Stomach (tissue), 9 donors: ENCODE data around the gene PIBF1. TPM values are rescaled to one million over a fixed set of nuclear protein-coding genes. Genes with fewer than 3 reads are reported as not detected.

Experiments used
- DNase-seq, 2 donors: peaks; one replicate each; pipeline versions ENCODE4 v3.0.0 to v3.0.0-alpha.2; 2013 to 2019
- H3K27ac ChIP-seq, 5 donors: fragments of 200-600 bp in 4 of 5; sonication (generic) in 4 of 5; one replicate each; pipeline ENCODE4 v1.5.1; 2013 to 2019; ENCODE audit warnings: mild to moderate bottlenecking in 1 of 5, moderate library complexity in 1 of 5
- H3K27me3 ChIP-seq, 3 donors: fragments of 200-600 bp; sonication (generic); one replicate each; pipeline ENCODE4 v1.5.1; 2017 to 2019; ENCODE audit warnings: mixed run types in 1 of 3
- H3K36me3 ChIP-seq, 4 donors: fragments of 200-600 bp; sonication (generic); 1 replicate in 3 of 4; 2 replicates in 1 of 4; pipeline ENCODE4 v1.5.1; 2016 to 2019
- H3K4me1 ChIP-seq, 4 donors: fragments of 200-600 bp; sonication (generic); one replicate each; pipeline ENCODE4 v1.5.1; 2016 to 2019
- H3K4me3 ChIP-seq, 4 donors: fragments of 200-600 bp; sonication (generic) in 3 of 4; one replicate each; pipeline ENCODE4 v1.5.1; 2016 to 2019; ENCODE audit warnings: mild to moderate bottlenecking in 1 of 4
- H3K9me3 ChIP-seq, 4 donors: fragments of 200-600 bp; sonication (generic); one replicate each; pipeline ENCODE4 v1.5.1; 2016 to 2019
- EP300 ChIP-seq: sonication (generic); formaldehyde crosslinking; IDR thresholded peaks from one replicate; pipeline ENCODE4 v1.6.1; 2017; ENCODE audit warnings: antibody characterized with exemption
- POLR2A ChIP-seq, 4 donors: fragments of 450-650 bp; IDR thresholded peaks; one replicate each; pipeline ENCODE4 v1.6.1; 2016; ENCODE audit warnings: antibody characterized with exemption in 4 of 4, control low read depth in 2 of 4, mild to moderate bottlenecking in 1 of 4, moderate library complexity in 1 of 4
- POLR2AphosphoS5 ChIP-seq, 3 donors: sonication (generic); formaldehyde crosslinking; IDR thresholded peaks; one replicate each; pipeline ENCODE4 v1.6.1; 2016; ENCODE audit warnings: antibody characterized with exemption in 3 of 3
- WGBS, 5 donors: extraction: QIAGEN DNeasy Blood & Tissue Kit in 3 of 5; methylation state at CpG; one replicate each; pipeline versions ENCODE4 v1.1.5 to v1.1.7; 2013 to 2018; 5-methylcytosine and 5-hydroxymethylcytosine counted together
- intact Hi-C: fragments of 100-400 bp; cut with DNase I; formaldehyde crosslinking; loops from one replicate; pipeline ENCODE4 v1.15.1; 2023; ENCODE audit warnings: low total_unique reads
- polyA plus RNA-seq, 3 donors: library from polyadenylated mRNA; stranded (reverse); fragments of 200-250 nt; gene quantifications; one replicate each; pipeline ENCODE4 v1.2.3, GENCODE V29; 2013
- total RNA-seq, 5 donors: library from RNA; depleted of rRNA; stranded (reverse); fragments of >200 nt; gene quantifications; one replicate each; pipeline versions ENCODE4 v1.1.0 to v1.2.3, GENCODE V29; 2014 to 2016
- TF ChIP-seq, protein P1 (sequence below), 7 experiments: fragments of 450-650 bp in 4 of 7; fragments of 200-600 bp in 3 of 7; sonication (generic) in 3 of 7; IDR thresholded peaks; one replicate each; pipeline ENCODE4 v1.5.1; 2016 to 2019; ENCODE audit warnings: antibody characterized with exemption in 7 of 7, control low read depth in 2 of 7, mild to moderate bottlenecking in 1 of 7
- donor health status: healthy with polysubstance abuse.
- donor health status: Bipolar disorder and iron deficiency.
- donor health status: healthy.

PIBF1 gene
- total and polyA plus RNA-seq, 8 donors: 6.1 to 67.6 (median 17.8) TPM

GRCh38 chr13:72990953-72991352, 209.0 kb downstream of the PIBF1 start:
- no peak overlapping the region for H3K4me3 ChIP-seq
- intact Hi-C loops: no loop called here
- no peak for DNase-seq

DNA sequence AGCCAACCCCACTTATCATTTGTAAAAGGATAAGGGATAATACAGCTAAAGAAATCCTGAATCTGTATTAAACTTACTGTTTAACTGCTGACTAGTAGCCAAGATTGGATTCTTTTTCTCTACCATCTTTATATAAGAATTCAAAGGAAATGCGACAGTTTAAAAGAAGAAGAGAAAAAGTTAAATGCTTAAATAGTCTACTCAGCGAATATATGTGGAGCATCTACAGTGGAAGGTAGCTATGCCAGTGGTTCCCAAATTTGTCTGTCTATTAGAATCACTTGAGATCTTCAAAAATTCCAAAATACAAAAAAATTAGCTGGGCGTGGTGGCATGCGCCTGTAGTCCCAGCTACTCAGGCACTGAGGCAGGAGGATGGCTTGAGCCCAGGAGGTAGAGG, 216.1 kb downstream of the PIBF1 start:
- 96 to 99% (median 98%) methylated on average over 4 of the region's 4 CpGs for WGBS, 5 donors
- intact Hi-C loops: no loop called here
- TF ChIP-seq, protein P1, sequence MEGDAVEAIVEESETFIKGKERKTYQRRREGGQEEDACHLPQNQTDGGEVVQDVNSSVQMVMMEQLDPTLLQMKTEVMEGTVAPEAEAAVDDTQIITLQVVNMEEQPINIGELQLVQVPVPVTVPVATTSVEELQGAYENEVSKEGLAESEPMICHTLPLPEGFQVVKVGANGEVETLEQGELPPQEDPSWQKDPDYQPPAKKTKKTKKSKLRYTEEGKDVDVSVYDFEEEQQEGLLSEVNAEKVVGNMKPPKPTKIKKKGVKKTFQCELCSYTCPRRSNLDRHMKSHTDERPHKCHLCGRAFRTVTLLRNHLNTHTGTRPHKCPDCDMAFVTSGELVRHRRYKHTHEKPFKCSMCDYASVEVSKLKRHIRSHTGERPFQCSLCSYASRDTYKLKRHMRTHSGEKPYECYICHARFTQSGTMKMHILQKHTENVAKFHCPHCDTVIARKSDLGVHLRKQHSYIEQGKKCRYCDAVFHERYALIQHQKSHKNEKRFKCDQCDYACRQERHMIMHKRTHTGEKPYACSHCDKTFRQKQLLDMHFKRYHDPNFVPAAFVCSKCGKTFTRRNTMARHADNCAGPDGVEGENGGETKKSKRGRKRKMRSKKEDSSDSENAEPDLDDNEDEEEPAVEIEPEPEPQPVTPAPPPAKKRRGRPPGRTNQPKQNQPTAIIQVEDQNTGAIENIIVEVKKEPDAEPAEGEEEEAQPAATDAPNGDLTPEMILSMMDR (IDR thresholded peaks at IDR 0.05): no peak
- TF ChIP-seq POLR2A (IDR thresholded peaks at IDR 0.05) (no peak), POLR2AphosphoS5 (IDR thresholded peaks at IDR 0.05) (no peak), EP300 (no peak)
- peaks cover 0 to 14% (median 7%) of the 10 kb centered on the region in 4 donors for H3K36me3 ChIP-seq
- no peaks in the 10 kb centered on the region for H3K27me3 ChIP-seq
- H3K9me3 ChIP-seq: no peaks in the 10 kb centered on the region
- no peak overlapping the region for H3K27ac ChIP-seq
- H3K4me3 ChIP-seq: no peak overlapping the region
- no peak for DNase-seq
- H3K4me1 ChIP-seq: peaks cover 0 to 17% (median 7%) of the 10 kb centered on the region in 4 donors

More at GRCh38 chr13:72990953-72991352, 209.0 kb downstream of the PIBF1 start:
- WGBS, 5 donors: 73 to 93% (median 88%) methylated on average over 3 of the region's 3 CpGs
- Histone ChIP-seq H3K4me1 (peaks cover 0 to 3% (median 0%) of the 10 kb centered on the region in 4 donors), H3K27ac (no peak overlapping the region), H3K9me3 (no peaks in the 10 kb centered on the region), H3K36me3 (peaks cover 0 to 9% (median 2%) of the 10 kb centered on the region in 4 donors), H3K27me3 (no peaks in the 10 kb centered on the region)
- TF ChIP-seq POLR2AphosphoS5 (IDR thresholded peaks at IDR 0.05) (no peak), EP300 (no peak)
- TF ChIP-seq, protein P1 (IDR thresholded peaks at IDR 0.05): no peak

DNA sequence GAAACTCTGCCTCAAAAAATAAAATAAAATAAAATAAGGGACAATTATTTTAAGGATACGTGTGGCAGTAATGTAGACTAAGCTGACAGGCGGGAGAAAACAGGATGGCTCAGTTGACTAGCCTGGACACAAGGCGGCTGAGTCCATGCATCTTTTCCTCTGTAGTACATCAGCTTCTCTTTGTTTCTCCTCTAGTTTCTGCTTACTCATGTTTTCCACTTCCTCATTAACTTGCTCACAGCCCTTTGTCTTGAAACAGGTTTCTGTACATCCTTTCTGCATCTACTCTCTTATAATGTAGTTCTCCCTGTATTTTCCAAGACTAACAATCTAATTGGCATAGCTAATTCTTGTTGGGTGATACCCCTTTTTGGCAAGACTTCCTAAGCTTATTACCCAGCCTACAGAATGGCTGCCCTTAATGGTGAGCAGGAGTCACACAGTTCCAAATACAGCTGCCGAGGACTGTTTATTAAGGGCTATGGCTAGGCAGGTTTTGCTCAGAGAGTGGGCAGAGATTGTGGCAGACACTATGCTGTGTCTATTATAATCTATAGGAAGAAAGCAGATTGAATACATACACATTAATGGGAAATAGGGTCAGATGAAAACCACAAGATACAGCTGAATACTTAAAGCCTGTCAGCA, 218.2 kb downstream of the PIBF1 start:
- Histone ChIP-seq H3K27ac (peak overlapping the region in 4 of 5 donors; percentile 5 to 79 (median 66)), H3K36me3 (peaks cover 0 to 33% (median 21%) of the 10 kb centered on the region in 4 donors), H3K4me3 (no peak overlapping the region), H3K4me1 (peaks cover 0 to 17% (median 7%) of the 10 kb centered on the region in 4 donors), H3K9me3 (no peaks in the 10 kb centered on the region), H3K27me3 (no peaks in the 10 kb centered on the region)
- peak in 1 of 2 donors; percentile 63 for DNase-seq
- TF ChIP-seq, protein P1 (IDR thresholded peaks at IDR 0.05): no peak
- TF ChIP-seq POLR2A (IDR thresholded peaks at IDR 0.05) (no peak), POLR2AphosphoS5 (IDR thresholded peaks at IDR 0.05) (no peak), EP300 (no peak)
- WGBS, 5 donors: 60 to 73% (median 64%) methylated on average over 4 of the region's 4 CpGs
- intact Hi-C loops: no loop called here

- H3K36me3 ChIP-seq: peaks cover 0 to 33% (median 21%) of the 10 kb centered on the region in 4 donors
- no peak overlapping the region for H3K27ac ChIP-seq
- peak in 1 of 2 donors; percentile 13 for DNase-seq
- peaks cover 0 to 13% (median 5%) of the 10 kb centered on the region in 4 donors for H3K4me1 ChIP-seq
- intact Hi-C loops: no loop called here
- no peak overlapping the region for H3K4me3 ChIP-seq
- no peak for TF ChIP-seq EP300
- no peak for TF ChIP-seq POLR2A (IDR thresholded peaks at IDR 0.05)
- TF ChIP-seq, protein P1 (IDR thresholded peaks at IDR 0.05): no peak
- TF ChIP-seq POLR2AphosphoS5 (IDR thresholded peaks at IDR 0.05): no peak
- H3K9me3 ChIP-seq: no peaks in the 10 kb centered on the region
- H3K27me3 ChIP-seq: no peaks in the 10 kb centered on the region
These were observed 220.0 kb downstream of the PIBF1 start for GRCh38 chr13:73001971-73002370.
